Activated CD4-positive, alpha-beta T cell treated with anti-CD3 and anti-CD28 coated beads, Interleukin-2, amount 50 U/mL, for 48 hours (primary cell): ENCODE results near the gene CEACAM5.

Source experiments
- DNase-seq, 2 experiments: peaks; one replicate each; pipeline ENCODE4 v3.0.0-alpha.2; 2020

The CEACAM5 gene

GRCh38 chr19:41708481-41708880, at the start of gene CEACAM5:
Gene CEACAM5 (plus strand): TSS chr19:41708626. CDS start chr19:41708732, 106 bp downstream.
- DNase-seq, result no peak

GRCh38 chr19:41666075-41666474, 42.4 kb upstream of the CEACAM5 start:
- no peak for DNase-seq

- no peak for DNase-seq
Observed at GRCh38 chr19:41668315-41668714, 40.1 kb upstream of the CEACAM5 start.

GRCh38 chr19:41670755-41671154, 37.7 kb upstream of the CEACAM5 start:
- DNase-seq, result no peak

- no peak for DNase-seq
Observed at GRCh38 chr19:41671486-41671885, 36.9 kb upstream of the CEACAM5 start.

- DNase-seq, result no peak
Observed at GRCh38 chr19:41682437-41682836, 26.0 kb upstream of the CEACAM5 start.

- no peak for DNase-seq
Observed at GRCh38 chr19:41687419-41687818, 21.0 kb upstream of the CEACAM5 start.

GRCh38 chr19:41688098-41688497, 20.3 kb upstream of the CEACAM5 start, which contains the start of gene CEACAM7:
Gene CEACAM7 (minus strand): TSS chr19:41688270. CDS start chr19:41688165, 105 bp downstream.
- no peak for DNase-seq

GRCh38 chr19:41688687-41689086, 19.7 kb upstream of the CEACAM5 start:
- DNase-seq, result no peak

GRCh38 chr19:41689993-41690800, 18.2 kb upstream of the CEACAM5 start:
- DNase-seq, result no peak

GRCh38 chr19:41690801-41691065, 17.7 kb upstream of the CEACAM5 start:
- no peak for DNase-seq

- DNase-seq, result peak; percentile 33 to 46
Observed at GRCh38 chr19:41691268-41691970, 17.0 kb upstream of the CEACAM5 start.

- DNase-seq, result no peak
Observed at GRCh38 chr19:41694196-41694595, 14.2 kb upstream of the CEACAM5 start.

GRCh38 chr19:41694831-41695635, 13.4 kb upstream of the CEACAM5 start:
- DNase-seq, result no peak

- no peak for DNase-seq
Observed at GRCh38 chr19:41695745-41696144, 12.7 kb upstream of the CEACAM5 start.

- DNase-seq, result peak; percentile 21 to 25
Observed at GRCh38 chr19:41696402-41697197, 11.8 kb upstream of the CEACAM5 start.

GRCh38 chr19:41697198-41697855, 11.1 kb upstream of the CEACAM5 start:
- DNase-seq, result no peak

- DNase-seq, result no peak
Observed at GRCh38 chr19:41698746-41699230, 9.6 kb upstream of the CEACAM5 start.

GRCh38 chr19:41699231-41699967, 9.0 kb upstream of the CEACAM5 start:
- DNase-seq, result no peak

GRCh38 chr19:41699968-41700323, 8.5 kb upstream of the CEACAM5 start:
- DNase-seq, result no peak
